Progenitor cell of endocrine pancreas (in vitro differentiated cells): ENCODE results near the gene CHIA. TPM values are rescaled to one million over a fixed set of nuclear protein-coding genes. Genes with fewer than 3 reads are reported as not detected.

ENCODE experiments used
- DNase-seq: peaks from one replicate; pipeline ENCODE4 v3.0.0; 2021; ENCODE audit warnings: low spot score; ENCODE audit not compliant: unreplicated experiment
- H3K27ac Mint-ChIP-seq: 2 replicates; pipeline ENCODE4 v1.8.0; 2021; ENCODE audit warnings: mild to moderate bottlenecking, moderate library complexity, mixed read lengths
- H3K27me3 Mint-ChIP-seq: 2 replicates; pipeline ENCODE4 v1.8.0; 2021; ENCODE audit warnings: mixed read lengths
- H3K36me3 Mint-ChIP-seq: 2 replicates; pipeline ENCODE4 v1.8.0; 2022; ENCODE audit warnings: mixed read lengths; ENCODE audit not compliant: insufficient read depth
- H3K4me1 Mint-ChIP-seq: 2 replicates; pipeline ENCODE4 v1.8.0; 2021; ENCODE audit warnings: low read depth, mixed read lengths
- H3K4me3 Mint-ChIP-seq: 2 replicates; pipeline ENCODE4 v1.8.0; 2021; ENCODE audit warnings: low read depth, mild to moderate bottlenecking, moderate library complexity, mixed read lengths
- H3K9me3 Mint-ChIP-seq: 2 replicates; pipeline ENCODE4 v1.8.0; 2021; ENCODE audit warnings: low read depth, mixed read lengths
- CTCF ChIP-seq: fragments of 200-600 bp; sonication (generic); IDR thresholded peaks from one replicate; pipeline ENCODE4 v1.5.0; 2021; ENCODE audit warnings: antibody characterized with exemption, mild to moderate bottlenecking; ENCODE audit not compliant: unreplicated experiment
- long read RNA-seq: library from polyadenylated mRNA; unstranded; transcript quantifications from one replicate; pipeline ENCODE4 v2.0.0, GENCODE V29; 2020
- total RNA-seq: library from RNA; stranded (reverse); gene quantifications from 2 replicates; pipeline ENCODE4 v1.2.1, GENCODE V29; 2021

The CHIA gene
- total RNA-seq, result not detected in 2 replicates
- long read RNA-seq, result 0 reads

- no peaks in the 10 kb centered on the region for H3K36me3 Mint-ChIP-seq
- no peak within 1 kb of the TSS for H3K27ac Mint-ChIP-seq
- H3K4me3 Mint-ChIP-seq, result no peak within 1 kb of the TSS
- H3K4me1 Mint-ChIP-seq, result peaks cover 12% of the 10 kb centered on the region
- no peak for DNase-seq
- H3K9me3 Mint-ChIP-seq, result no peaks in the 10 kb centered on the region
- no peak for TF ChIP-seq CTCF
- H3K27me3 Mint-ChIP-seq, result no peaks in the 10 kb centered on the region
These were observed at the start of gene CHIA for GRCh38 chr1:111290630-111291029. Gene CHIA (plus strand): TSS chr1:111290851. CDS start chr1:111310468, 19,617 bp downstream.

- no peak overlapping the region for H3K27ac Mint-ChIP-seq
- H3K4me1 Mint-ChIP-seq, result peaks cover 6% of the 10 kb centered on the region
- no peak for DNase-seq
- H3K27me3 Mint-ChIP-seq, result no peaks in the 10 kb centered on the region
- TF ChIP-seq CTCF, result no peak
- H3K36me3 Mint-ChIP-seq, result no peaks in the 10 kb centered on the region
- H3K9me3 Mint-ChIP-seq, result peaks cover 3% of the 10 kb centered on the region
- H3K4me3 Mint-ChIP-seq, result no peak overlapping the region
These were observed 48.9 kb upstream of the CHIA start for GRCh38 chr1:111241797-111242196.

- Mint-ChIP-seq H3K9me3 (peaks cover 3% of the 10 kb centered on the region), H3K27ac (no peak overlapping the region), H3K27me3 (no peaks in the 10 kb centered on the region), H3K36me3 (no peaks in the 10 kb centered on the region), H3K4me3 (no peak overlapping the region), H3K4me1 (peaks cover 1% of the 10 kb centered on the region)
- DNase-seq, result no peak
- no peak for TF ChIP-seq CTCF
These were observed 47.7 kb upstream of the CHIA start for GRCh38 chr1:111242805-111243523.

- H3K27me3 Mint-ChIP-seq, result peaks cover 6% of the 10 kb centered on the region
- peaks cover 2% of the 10 kb centered on the region for H3K4me1 Mint-ChIP-seq
- no peaks in the 10 kb centered on the region for H3K36me3 Mint-ChIP-seq
- no peak overlapping the region for H3K4me3 Mint-ChIP-seq
- no peak overlapping the region for H3K27ac Mint-ChIP-seq
- DNase-seq, result no peak
- H3K9me3 Mint-ChIP-seq, result no peaks in the 10 kb centered on the region
- TF ChIP-seq CTCF, result no peak
These were observed 43.4 kb upstream of the CHIA start for GRCh38 chr1:111247125-111247838.

- no peak for TF ChIP-seq CTCF
- Mint-ChIP-seq H3K27ac (no peak overlapping the region), H3K9me3 (no peaks in the 10 kb centered on the region), H3K36me3 (no peaks in the 10 kb centered on the region), H3K4me3 (no peak overlapping the region), H3K4me1 (peaks cover 2% of the 10 kb centered on the region), H3K27me3 (peaks cover 6% of the 10 kb centered on the region)
- DNase-seq, result no peak
These were observed 40.7 kb upstream of the CHIA start for GRCh38 chr1:111249960-111250359.
